H9 (cell line): ENCODE measurements around the gene DDOST. TPM values are rescaled to one million over a fixed set of nuclear protein-coding genes. Genes with fewer than 3 reads are reported as not detected.

Experiments used
- DNase-seq: peaks from one replicate; pipeline ENCODE4 v3.0.0-alpha.2; 2017
- H2AFZ ChIP-seq: one replicate; pipeline ENCODE4 v1.6.1; 2013; ENCODE audit warnings: mild to moderate bottlenecking, low read length, control low read depth, moderate library complexity
- H2AK5ac ChIP-seq: 2 replicates; pipeline ENCODE4 v1.6.1; 2013; ENCODE audit warnings: low read length, control low read depth, mixed read lengths; ENCODE audit not compliant: insufficient read length
- H2BK120ac ChIP-seq: one replicate; pipeline ENCODE4 v1.6.1; 2013; ENCODE audit warnings: low read depth, mild to moderate bottlenecking, low read length, control low read depth, inconsistent platforms; ENCODE audit not compliant: poor library complexity, severe bottlenecking
- H2BK12ac ChIP-seq: 2 replicates; pipeline ENCODE4 v1.6.1; 2013; ENCODE audit warnings: low read length, control low read depth, mixed read lengths, low read depth; ENCODE audit not compliant: insufficient read length
- H2BK15ac ChIP-seq: 2 replicates; pipeline ENCODE4 v1.6.1; 2013; ENCODE audit warnings: low read depth, low read length, control low read depth
- H2BK20ac ChIP-seq: one replicate; pipeline ENCODE4 v1.6.1; 2013; ENCODE audit warnings: low read depth, mild to moderate bottlenecking, low read length, control low read depth, inconsistent platforms; ENCODE audit not compliant: poor library complexity, severe bottlenecking
- H2BK5ac ChIP-seq: 2 replicates; pipeline ENCODE4 v1.6.1; 2013; ENCODE audit warnings: low read length, control low read depth, mixed read lengths; ENCODE audit not compliant: insufficient read length
- H3K14ac ChIP-seq: 2 replicates; pipeline ENCODE4 v1.6.1; 2013; ENCODE audit warnings: low read length, control low read depth; ENCODE audit not compliant: insufficient read depth
- H3K18ac ChIP-seq: 2 replicates; pipeline ENCODE4 v1.6.1; 2013; ENCODE audit warnings: low read depth, mild to moderate bottlenecking, mixed read lengths, low read length, control low read depth; ENCODE audit not compliant: insufficient read length
- H3K23ac ChIP-seq: 2 replicates; pipeline ENCODE4 v1.6.1; 2013; ENCODE audit warnings: low read length, control low read depth, mixed read lengths, low read depth; ENCODE audit not compliant: insufficient read length
- H3K23me2 ChIP-seq: 2 replicates; pipeline ENCODE4 v1.6.1; 2013; ENCODE audit warnings: low read depth, mild to moderate bottlenecking, mixed read lengths, low read length, control low read depth; ENCODE audit not compliant: insufficient read length, poor library complexity, severe bottlenecking
- H3K27ac ChIP-seq: 2 replicates; pipeline ENCODE4 v1.5.1; 2013; ENCODE audit warnings: low read length, control low read depth, mixed read lengths, low read depth; ENCODE audit not compliant: insufficient read length
- H3K27me3 ChIP-seq: 2 replicates; pipeline ENCODE4 v1.6.1; 2013; ENCODE audit warnings: low read length, control low read depth, inconsistent platforms; ENCODE audit not compliant: insufficient read depth
- H3K4ac ChIP-seq: 2 replicates; pipeline ENCODE4 v1.6.1; 2013; ENCODE audit warnings: low read depth, mild to moderate bottlenecking, control low read depth, inconsistent platforms, low read length, moderate library complexity
- H3K4me1 ChIP-seq: 2 replicates; pipeline ENCODE4 v1.6.1; 2013; ENCODE audit warnings: low read length, control low read depth, inconsistent platforms; ENCODE audit not compliant: insufficient read depth
- H3K4me2 ChIP-seq: 2 replicates; pipeline ENCODE4 v1.6.1; 2013; ENCODE audit warnings: low read length, control low read depth, mixed read lengths; ENCODE audit not compliant: insufficient read length, insufficient read depth
- H3K56ac ChIP-seq: 2 replicates; pipeline ENCODE4 v1.6.1; 2013; ENCODE audit warnings: low read depth, mild to moderate bottlenecking, mixed read lengths, low read length, control low read depth; ENCODE audit not compliant: insufficient read length
- H3K79me1 ChIP-seq: 2 replicates; pipeline ENCODE4 v1.6.1; 2013; ENCODE audit warnings: low read depth, mild to moderate bottlenecking, moderate library complexity, low read length, control low read depth, inconsistent platforms; ENCODE audit not compliant: insufficient read depth, poor library complexity, severe bottlenecking
- H3K79me2 ChIP-seq: 2 replicates; pipeline ENCODE4 v1.6.1; 2013; ENCODE audit warnings: low read length, control low read depth, inconsistent platforms; ENCODE audit not compliant: insufficient read depth
- H3K9ac ChIP-seq: 2 replicates; pipeline ENCODE4 v1.6.1; 2013; ENCODE audit warnings: low read length, control low read depth, mixed read lengths; ENCODE audit not compliant: insufficient read length; ENCODE audit errors: extremely low read depth
- H3K9me3 ChIP-seq: one replicate; pipeline ENCODE4 v1.6.1; 2013; ENCODE audit warnings: low read depth, low read length, inconsistent platforms; ENCODE audit not compliant: control insufficient read depth
- H3T11ph ChIP-seq: one replicate; pipeline ENCODE4 v1.6.1; 2013; ENCODE audit warnings: mild to moderate bottlenecking, low read length, control low read depth, inconsistent platforms
- H4K20me1 ChIP-seq: one replicate; pipeline ENCODE4 v1.6.1; 2013; ENCODE audit not compliant: control insufficient read depth, insufficient read length, insufficient read depth
- H4K5ac ChIP-seq: 2 replicates; pipeline ENCODE4 v1.6.1; 2013; ENCODE audit warnings: low read depth, mild to moderate bottlenecking, mixed read lengths, low read length, control low read depth; ENCODE audit not compliant: insufficient read length
- H4K8ac ChIP-seq: replicated peaks from 2 replicates; pipeline ENCODE4 v1.6.1; 2013; ENCODE audit warnings: low read length, control low read depth, mixed read lengths, low read depth; ENCODE audit not compliant: insufficient read length
- H4K91ac ChIP-seq: 2 replicates; pipeline ENCODE4 v1.6.1; 2013; ENCODE audit warnings: low read depth, mild to moderate bottlenecking, moderate library complexity, mixed read lengths, low read length, control low read depth; ENCODE audit not compliant: insufficient read length
- H3K27ac Mint-ChIP-seq, 3 experiments: 2 replicates in 2 of 3; 3 replicates in 1 of 3; pipeline ENCODE4 v1.8.0; 2020 to 2021; ENCODE audit warnings: mixed read lengths in 3 of 3, mild to moderate bottlenecking in 1 of 3, moderate library complexity in 1 of 3
- H3K27me3 Mint-ChIP-seq: 2 replicates; pipeline ENCODE4 v1.8.0; 2021; ENCODE audit warnings: low read depth, mild to moderate bottlenecking, moderate library complexity, mixed read lengths
- H3K36me3 Mint-ChIP-seq, 3 experiments: 2 replicates in 2 of 3; 3 replicates in 1 of 3; pipeline ENCODE4 v1.8.0; 2020 to 2021; ENCODE audit warnings: low read depth in 3 of 3, mixed read lengths in 3 of 3; ENCODE audit not compliant: insufficient read depth in 1 of 3
- H3K4me1 Mint-ChIP-seq, 2 experiments: 2 replicates each; pipeline ENCODE4 v1.8.0; 2020; ENCODE audit warnings: mixed read lengths in 2 of 2
- H3K4me3 Mint-ChIP-seq, 2 experiments: 2 replicates in 1 of 2; 3 replicates in 1 of 2; pipeline ENCODE4 v1.8.0; 2020 to 2021; ENCODE audit warnings: mild to moderate bottlenecking in 2 of 2, mixed read lengths in 2 of 2, moderate library complexity in 1 of 2
- H3K9me3 Mint-ChIP-seq, 2 experiments: 2 replicates in 1 of 2; 3 replicates in 1 of 2; pipeline ENCODE4 v1.8.0; 2020; ENCODE audit warnings: mild to moderate bottlenecking in 2 of 2, mixed read lengths in 2 of 2, moderate library complexity in 1 of 2
- CTCF ChIP-seq: fragments of 200-600 bp; sonication (generic); conservative IDR thresholded peaks from 3 replicates; pipeline ENCODE4 v1.8.0; 2021; ENCODE audit warnings: antibody characterized with exemption, mild to moderate bottlenecking
- WGBS: extraction: QIAGEN DNeasy Blood & Tissue Kit; methylation state at CpG from one replicate; pipeline ENCODE4 v1.1.7; 2013; ENCODE audit warnings: missing lambda C conversion rate, low lambda C conversion rate, mixed read lengths; ENCODE audit not compliant: insufficient read length; ENCODE audit errors: extremely low coverage; 5-methylcytosine and 5-hydroxymethylcytosine counted together
- total RNA-seq: library from RNA; stranded (reverse); gene quantifications from 2 replicates; pipeline ENCODE4 v1.2.1, GENCODE V29; 2021

DDOST gene
- total RNA-seq, 1 experiment from 2014 or later = 255 TPM

DNA sequence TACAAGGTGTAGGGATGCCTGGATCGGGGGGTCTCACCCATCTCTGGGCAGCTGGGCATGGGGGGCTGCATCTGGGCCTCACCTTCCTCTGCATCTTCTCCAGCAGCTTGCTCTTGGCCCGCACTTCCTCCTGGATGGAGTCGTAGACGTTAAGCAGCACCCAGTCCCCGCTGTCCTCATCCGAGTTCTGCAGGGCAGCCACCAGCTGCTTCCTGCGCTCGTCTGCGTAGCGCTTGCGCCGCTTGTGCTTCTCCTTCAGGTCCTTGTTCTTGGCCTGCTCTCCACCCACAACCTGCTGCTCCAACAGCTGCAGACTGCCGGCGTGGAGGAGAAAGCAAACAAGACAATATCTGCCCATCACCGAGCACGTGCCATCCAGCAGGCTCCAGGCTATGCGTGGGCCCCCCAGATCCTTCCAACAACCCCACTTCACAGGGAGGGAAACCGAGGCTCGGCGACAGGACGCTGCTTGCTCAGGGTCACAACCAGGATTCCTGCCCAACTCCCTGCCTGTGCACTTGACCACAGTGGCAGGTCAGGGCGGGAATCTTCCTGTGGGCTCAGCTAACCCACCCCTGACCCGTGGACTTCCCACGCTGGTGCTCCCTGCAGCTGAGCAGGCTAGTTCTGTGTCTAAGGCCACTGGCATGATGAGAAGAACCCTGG is 21.5 kb upstream of the DDOST start:
- no peak overlapping the region for H2BK20ac ChIP-seq
- no peak for TF ChIP-seq CTCF
- H3K14ac ChIP-seq = no peak overlapping the region
- H2BK15ac ChIP-seq = no peak overlapping the region
- H3K27me3 ChIP-seq = no peaks in the 10 kb centered on the region
- no peak overlapping the region for H4K8ac ChIP-seq
- DNase-seq = no peak
- H3K79me1 ChIP-seq = no peaks in the 10 kb centered on the region
- H3K36me3 Mint-ChIP-seq = peaks cover 0 to 29% (median 8%) of the 10 kb centered on the region in 3 experiments
- H3K4me2 ChIP-seq = no peak overlapping the region
- H3K23me2 ChIP-seq = no peaks in the 10 kb centered on the region
- no peaks in the 10 kb centered on the region for H3K9me3 ChIP-seq
- no peak overlapping the region for H3K27ac Mint-ChIP-seq
- no peak overlapping the region for H2BK120ac ChIP-seq
- no peak overlapping the region for H4K91ac ChIP-seq
- H3K4me3 Mint-ChIP-seq = no peak overlapping the region
- no peak overlapping the region for H4K5ac ChIP-seq
- H3T11ph ChIP-seq = no peak overlapping the region
- H3K18ac ChIP-seq = no peak overlapping the region
- no peak overlapping the region for H3K23ac ChIP-seq
- no peak overlapping the region for H3K4ac ChIP-seq
- H3K27me3 Mint-ChIP-seq = no peaks in the 10 kb centered on the region; the same call in 1 of the 2 replicates
- H3K9ac ChIP-seq = no peak overlapping the region
- H3K56ac ChIP-seq = no peak overlapping the region
- H2AFZ ChIP-seq = no peak overlapping the region
- no peak overlapping the region for H2BK12ac ChIP-seq
- no peaks in the 10 kb centered on the region for H4K20me1 ChIP-seq
- H2AK5ac ChIP-seq = no peak overlapping the region
- H2BK5ac ChIP-seq = no peak overlapping the region
- H3K9me3 Mint-ChIP-seq = no peaks in the 10 kb centered on the region
- H3K27ac ChIP-seq = no peak overlapping the region
- no peaks in the 10 kb centered on the region for H3K79me2 ChIP-seq
- no CpG with 5 or more reads among the region's 24 CpGs for WGBS
- peaks cover 3% of the 10 kb centered on the region in 2 experiments; a peak in 2 of 4 replicates for H3K4me1 Mint-ChIP-seq
- H3K4me1 ChIP-seq = no peaks in the 10 kb centered on the region
